MCF 10A (cell line): ENCODE results near the gene PSMA6. TPM values are rescaled to one million over a fixed set of nuclear protein-coding genes. Genes with fewer than 3 reads are reported as not detected.
"Not testable (repeated sequence)": the region's sequence is repeated elsewhere in the genome, so short reads cannot be mapped to it uniquely, and the experiment has no call there.

ENCODE experiments used
- BruUV-seq: library from RNA; stranded (reverse); fragments of 400-500 nt; replicated peaks from 2 replicates; lab custom pipeline; 2021; lab: Mats Ljungman, UMichigan
- CTCF ChIA-PET: fragments of 300-600 bp; sonication (Branson Sonifier 250); formaldehyde crosslinking; extraction: SDS; loops from one replicate; lab custom pipeline; 2021; ENCODE audit warnings: antibody characterized with exemption, inconsistent platforms; lab: Yijun Ruan, JAX
- POLR2A ChIA-PET: fragments of 300-600, 350-650 bp; sonication (Branson Sonifier 250); formaldehyde crosslinking; extraction: SDS; loops from one replicate; lab custom pipeline; 2020; ENCODE audit warnings: antibody characterized with exemption, inconsistent platforms; lab: Yijun Ruan, JAX
- DNase-seq: peaks from one replicate; pipeline ENCODE4 v3.0.0-alpha.2; 2018; ENCODE audit not compliant: unreplicated experiment
- H3K27ac Mint-ChIP-seq: one replicate; pipeline ENCODE4 v1.8.0; 2022; ENCODE audit warnings: mild to moderate bottlenecking, low read depth, mixed read lengths; ENCODE audit not compliant: unreplicated experiment
- H3K27me3 Mint-ChIP-seq: one replicate; pipeline ENCODE4 v1.8.0; 2022; ENCODE audit warnings: mixed read lengths; ENCODE audit not compliant: insufficient read depth, unreplicated experiment
- H3K36me3 Mint-ChIP-seq: one replicate; pipeline ENCODE4 v1.8.0; 2022; ENCODE audit warnings: mild to moderate bottlenecking, moderate library complexity, mixed read lengths; ENCODE audit not compliant: insufficient read depth, unreplicated experiment
- H3K4me1 Mint-ChIP-seq: one replicate; pipeline ENCODE4 v1.8.0; 2022; ENCODE audit warnings: mixed read lengths; ENCODE audit not compliant: insufficient read depth, unreplicated experiment
- H3K4me3 Mint-ChIP-seq: one replicate; pipeline ENCODE4 v1.8.0; 2022; ENCODE audit warnings: mild to moderate bottlenecking, moderate library complexity, mixed read lengths; ENCODE audit not compliant: unreplicated experiment
- H3K9me3 Mint-ChIP-seq: one replicate; pipeline ENCODE4 v1.8.0; 2022; ENCODE audit warnings: mixed read lengths; ENCODE audit not compliant: unreplicated experiment
- intact Hi-C: fragments of 100-400 bp; cut with micrococcal nuclease; formaldehyde crosslinking; loops from 2 replicates; pipeline ENCODE4 v1.14.1; 2022
- total RNA-seq: library from RNA; stranded (reverse); gene quantifications from 2 replicates; pipeline ENCODE4 v1.2.3, GENCODE V29; 2022
- TF ChIP-seq, protein P1 (sequence below): fragments of 200-600 bp; IDR thresholded peaks from one replicate; pipeline ENCODE4 v1.8.0; 2022; ENCODE audit warnings: antibody characterized with exemption, mild to moderate bottlenecking; ENCODE audit not compliant: unreplicated experiment

PSMA6 gene
- total RNA-seq, 1 experiment from 2014 or later = 260 TPM

DNA sequence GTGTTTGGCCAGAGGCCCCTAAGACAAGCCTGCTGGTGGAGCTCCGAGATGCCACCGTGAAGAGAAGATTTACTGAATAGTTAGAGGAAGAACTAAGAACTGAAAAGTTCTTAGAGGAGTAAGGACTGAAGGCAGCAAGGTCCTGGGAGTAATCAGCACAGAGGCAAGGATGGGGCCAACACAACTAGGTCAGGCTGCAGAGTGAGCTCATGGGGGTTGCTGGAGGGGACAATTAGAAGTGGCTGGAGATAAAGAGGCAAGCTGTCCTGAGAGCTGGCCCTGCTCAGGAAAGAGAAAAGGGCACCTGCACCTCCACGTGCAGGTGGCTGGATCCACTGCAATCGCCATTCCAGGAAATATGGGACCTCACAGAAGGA is 59.7 kb downstream of the PSMA6 start:
- ChIA-PET CTCF (interaction anchor here (0.5 to 1.4 kb wide), 3 partner anchors 15 to 371 kb away, joined by 3 to 4 read pairs (median 3); no protein-coding TSS in a partner anchor), POLR2A (interaction anchor here (0.9 to 2.7 kb wide), 4 partner anchors 10 to 53 kb away, joined by 3 to 10 read pairs (median 4); partner anchors contain the start of gene NFKBIA)
- H3K27me3 Mint-ChIP-seq = no peaks in the 10 kb centered on the region
- no TSS peak for BruUV-seq
- H3K27ac Mint-ChIP-seq = no peak overlapping the region
- H3K9me3 Mint-ChIP-seq = no peaks in the 10 kb centered on the region
- no peaks in the 10 kb centered on the region for H3K36me3 Mint-ChIP-seq
- DNase-seq = no peak
- TF ChIP-seq, protein P1, sequence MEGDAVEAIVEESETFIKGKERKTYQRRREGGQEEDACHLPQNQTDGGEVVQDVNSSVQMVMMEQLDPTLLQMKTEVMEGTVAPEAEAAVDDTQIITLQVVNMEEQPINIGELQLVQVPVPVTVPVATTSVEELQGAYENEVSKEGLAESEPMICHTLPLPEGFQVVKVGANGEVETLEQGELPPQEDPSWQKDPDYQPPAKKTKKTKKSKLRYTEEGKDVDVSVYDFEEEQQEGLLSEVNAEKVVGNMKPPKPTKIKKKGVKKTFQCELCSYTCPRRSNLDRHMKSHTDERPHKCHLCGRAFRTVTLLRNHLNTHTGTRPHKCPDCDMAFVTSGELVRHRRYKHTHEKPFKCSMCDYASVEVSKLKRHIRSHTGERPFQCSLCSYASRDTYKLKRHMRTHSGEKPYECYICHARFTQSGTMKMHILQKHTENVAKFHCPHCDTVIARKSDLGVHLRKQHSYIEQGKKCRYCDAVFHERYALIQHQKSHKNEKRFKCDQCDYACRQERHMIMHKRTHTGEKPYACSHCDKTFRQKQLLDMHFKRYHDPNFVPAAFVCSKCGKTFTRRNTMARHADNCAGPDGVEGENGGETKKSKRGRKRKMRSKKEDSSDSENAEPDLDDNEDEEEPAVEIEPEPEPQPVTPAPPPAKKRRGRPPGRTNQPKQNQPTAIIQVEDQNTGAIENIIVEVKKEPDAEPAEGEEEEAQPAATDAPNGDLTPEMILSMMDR = no peak
- H3K4me3 Mint-ChIP-seq = no peak overlapping the region
- H3K4me1 Mint-ChIP-seq = peaks cover 11% of the 10 kb centered on the region
- intact Hi-C loops = no loop called here

DNA sequence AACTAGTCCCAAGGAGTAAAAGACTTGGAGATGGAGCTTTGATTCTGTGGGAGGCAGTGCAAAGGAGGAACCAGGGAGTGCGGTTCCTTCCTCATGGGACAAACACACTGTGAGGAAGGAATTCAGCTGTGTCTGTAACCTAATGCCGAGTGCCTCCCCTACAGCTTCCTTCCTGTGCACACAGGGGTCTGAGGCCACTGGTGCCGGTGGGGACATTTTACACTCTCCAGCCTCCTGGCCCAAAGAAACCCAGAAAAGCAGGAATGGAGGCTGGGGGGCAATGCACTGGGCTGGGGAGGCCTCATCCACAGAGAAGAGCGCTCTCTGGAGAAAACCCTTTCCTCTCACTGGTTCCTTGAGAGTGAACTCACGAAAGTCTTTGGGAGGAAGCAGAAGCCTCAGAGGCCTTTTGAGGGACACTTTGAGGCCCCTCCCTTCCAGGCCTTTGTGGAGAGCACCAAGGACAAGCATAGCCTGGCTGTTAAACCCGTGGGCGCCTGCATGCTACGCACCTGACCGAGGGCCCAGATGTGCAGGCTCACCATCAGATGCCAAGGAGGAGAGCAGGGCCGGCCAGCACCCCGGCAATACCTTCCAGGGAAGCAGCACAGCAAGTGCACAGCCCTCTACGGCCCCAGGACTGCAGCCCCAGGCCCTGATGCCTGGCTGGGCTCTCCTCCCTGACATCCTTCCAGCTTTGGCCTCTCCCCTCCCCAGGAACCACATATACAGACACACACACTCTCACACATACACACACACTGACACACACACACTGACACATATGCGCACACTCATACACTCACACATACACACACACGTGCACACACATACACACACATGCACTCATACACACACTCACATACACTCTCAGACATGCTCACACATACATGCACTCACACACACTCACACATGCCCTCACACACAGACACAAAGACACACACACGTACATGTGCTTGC is 60.4 kb downstream of the PSMA6 start:
- H3K27me3 Mint-ChIP-seq = no peaks in the 10 kb centered on the region
- no TSS peak for BruUV-seq

DNA sequence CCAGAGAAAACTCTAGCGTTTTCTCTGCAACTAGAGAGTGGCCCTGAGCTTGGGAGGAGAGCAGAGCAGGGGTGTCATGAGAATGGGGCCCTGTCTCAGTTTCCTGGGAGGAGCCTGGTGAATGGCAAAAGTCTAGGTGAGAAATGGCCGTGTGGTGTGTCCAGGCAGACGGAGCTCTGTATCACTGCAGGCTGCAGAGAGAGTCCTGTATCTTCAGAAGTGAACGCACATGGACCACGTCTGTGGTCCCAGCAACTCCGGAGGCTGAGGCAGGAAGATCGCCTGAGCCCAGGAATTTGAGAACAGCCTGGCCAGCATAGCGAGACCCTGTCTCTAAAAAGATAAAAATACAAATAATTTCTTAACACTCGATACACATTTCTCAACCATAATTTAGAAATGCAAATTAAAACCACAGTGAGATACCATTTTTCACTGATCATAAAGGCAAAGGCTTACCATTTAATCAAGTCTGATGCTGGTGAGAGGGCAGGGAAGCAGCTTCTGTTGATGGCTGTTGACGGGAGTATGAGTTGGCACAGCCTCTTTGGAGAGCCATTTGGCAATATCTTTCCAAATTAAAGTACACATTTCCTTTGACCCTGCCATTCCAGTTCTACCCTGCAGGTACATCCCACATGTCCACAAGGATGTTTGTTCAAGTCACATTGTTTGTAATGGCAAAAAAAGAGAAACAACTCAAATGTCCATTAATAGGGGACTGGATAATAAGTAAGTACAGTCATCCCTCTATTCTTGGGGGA is 61.4 kb downstream of the PSMA6 start:
- Mint-ChIP-seq H3K27me3 (no peaks in the 10 kb centered on the region), H3K4me3 (no peak overlapping the region), H3K36me3 (no peaks in the 10 kb centered on the region), H3K9me3 (no peaks in the 10 kb centered on the region), H3K27ac (no peak overlapping the region), H3K4me1 (peaks cover 11% of the 10 kb centered on the region)
- POLR2A ChIA-PET = no interaction called here
- TF ChIP-seq, protein P1 = no peak
- intact Hi-C loops = no loop called here
- no peak for DNase-seq
- no TSS peak for BruUV-seq
- CTCF ChIA-PET = no interaction called here

More for the DNA sequence above, 60.4 kb downstream of the PSMA6 start:
- H3K36me3 Mint-ChIP-seq = no peaks in the 10 kb centered on the region
- CTCF ChIA-PET = interaction anchor here (0.6 to 1.4 kb wide), 2 partner anchors 15 to 362 kb away, joined by 3 to 4 read pairs; no protein-coding TSS in a partner anchor
- POLR2A ChIA-PET = interaction anchor here (1.6 to 2.7 kb wide), 2 partner anchors 11 to 52 kb away, joined by 5 to 10 read pairs; partner anchors contain the start of gene NFKBIA
- TF ChIP-seq, protein P1 = no peak
- no peak overlapping the region for H3K4me3 Mint-ChIP-seq
- H3K9me3 Mint-ChIP-seq = no peaks in the 10 kb centered on the region
- no peak overlapping the region for H3K27ac Mint-ChIP-seq
- H3K4me1 Mint-ChIP-seq = peaks cover 11% of the 10 kb centered on the region
- intact Hi-C loops = no loop called here
- DNase-seq = no peak

DNA sequence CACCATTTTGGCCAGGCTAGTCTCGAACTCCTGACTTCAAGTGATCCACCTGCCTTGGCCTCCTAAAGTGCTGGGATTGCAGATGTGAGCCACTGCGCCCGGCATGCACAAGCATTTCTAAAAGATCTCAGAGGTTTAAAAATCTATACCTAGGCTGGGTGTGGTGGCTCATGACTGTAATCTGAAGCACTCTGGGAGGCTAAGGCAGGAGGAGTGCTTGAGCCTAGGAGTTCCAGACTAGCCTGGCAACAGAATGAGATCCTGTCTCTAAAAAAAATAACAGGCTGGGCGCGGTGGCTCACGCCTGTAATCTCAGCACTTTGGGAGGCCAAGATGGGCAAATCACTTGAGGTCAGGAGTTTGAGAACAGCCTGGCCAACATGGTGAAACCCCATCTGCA is 63.1 kb downstream of the PSMA6 start:
- CTCF ChIA-PET, H3K9me3 Mint-ChIP-seq, POLR2A ChIA-PET, H3K27me3 Mint-ChIP-seq, intact Hi-C loops, BruUV-seq, DNase-seq, H3K36me3 Mint-ChIP-seq, H3K27ac Mint-ChIP-seq, H3K4me3 Mint-ChIP-seq: not testable (repeated sequence)
- H3K4me1 Mint-ChIP-seq = peaks cover 11% of the 10 kb centered on the region
